ENCODE data around the gene FAM222A.

Gene FAM222A

GRCh38 chr12:109765446-109765810, 51.8 kb downstream of the FAM222A start:
- no peaks in the 10 kb centered on the region for H3K27me3 ChIP-seq (ENCODE audit: control insufficient read depth in 3 of 3, insufficient read depth in 3 of 3, low read depth in 1 of 3, low read length in 3 of 3)
- peak overlapping the region; percentile 74 for H3K18ac ChIP-seq (ENCODE audit: low read length)
- no peak overlapping the region for H3K9ac ChIP-seq (ENCODE audit: low read depth, low read length, poor library complexity)
- no peak overlapping the region for H4K8ac ChIP-seq (ENCODE audit: low read depth, low read length)
- WGBS, 2 donors (ENCODE audit: extremely low coverage in 2 of 2, insufficient read length in 2 of 2, insufficient replicate concordance in 1 of 2), result no CpG with 5 or more reads among the region's 6 CpGs
- peak overlapping the region; percentile 72 for H2AK5ac ChIP-seq (ENCODE audit: low read depth, low read length)
- peaks cover 0 to 7% of the 10 kb centered on the region in 2 donors for H3K4me1 ChIP-seq (ENCODE audit: control insufficient read depth in 2 of 2, insufficient read depth in 1 of 2, low read depth in 1 of 2, low read length in 2 of 2)
- H2AFZ ChIP-seq (ENCODE audit: low read length), result no peak overlapping the region
- no peak overlapping the region for H3K27ac ChIP-seq (replicated peaks; ENCODE audit: low read length)
- H3K4ac ChIP-seq (ENCODE audit: low read length), result no peak overlapping the region
- H2BK12ac ChIP-seq (ENCODE audit: low read length), result no peak overlapping the region
- no peaks in the 10 kb centered on the region for H3K79me1 ChIP-seq (ENCODE audit: low read depth, low read length)
- H4K91ac ChIP-seq (ENCODE audit: low read depth, low read length, poor library complexity), result no peak overlapping the region
- H3K14ac ChIP-seq (ENCODE audit: low read length), result no peak overlapping the region
- no peak overlapping the region for H2BK15ac ChIP-seq (ENCODE audit: low read length)
- H3K23ac ChIP-seq (ENCODE audit: low read depth, low read length, poor library complexity), result no peak overlapping the region
- H3K36me3 ChIP-seq (replicated peaks in 1 of 2; ENCODE audit: control insufficient read depth in 2 of 2, insufficient read depth in 2 of 2, low read length in 2 of 2), result peaks cover 0 to 2% of the 10 kb centered on the region in 2 donors
- H2BK120ac ChIP-seq (ENCODE audit: low read depth, low read length), result no peak overlapping the region
- no peak overlapping the region for H2BK5ac ChIP-seq (ENCODE audit: low read length)
- DNase-seq (ENCODE audit: low spot score), result no peak
- no peak overlapping the region for H3K4me3 ChIP-seq (ENCODE audit: low read length in 2 of 2)
- H3K4me2 ChIP-seq (ENCODE audit: insufficient read depth, low read length, poor library complexity, severe bottlenecking), result no peak overlapping the region
- H3K9me3 ChIP-seq (replicated peaks in 1 of 2; ENCODE audit: control insufficient read depth in 2 of 2, insufficient read depth in 1 of 2, low read depth in 1 of 2, low read length in 2 of 2), result peaks cover 2 to 6% of the 10 kb centered on the region in 2 donors

GRCh38 chr12:109766251-109766778, 52.7 kb downstream of the FAM222A start:
- Histone ChIP-seq H3K36me3 (replicated peaks in 1 of 2; ENCODE audit: control insufficient read depth in 2 of 2, insufficient read depth in 2 of 2, low read length in 2 of 2) (peaks cover 0 to 2% of the 10 kb centered on the region in 2 donors), H3K4me2 (ENCODE audit: insufficient read depth, low read length, poor library complexity, severe bottlenecking) (no peak overlapping the region), H4K8ac (ENCODE audit: low read depth, low read length) (peak overlapping the region; percentile 33), H2AK5ac (ENCODE audit: low read depth, low read length) (peak overlapping the region; percentile 6), H2BK15ac (ENCODE audit: low read length) (no peak overlapping the region), H3K4ac (ENCODE audit: low read length) (no peak overlapping the region), H3K9ac (ENCODE audit: low read depth, low read length, poor library complexity) (peak overlapping the region; percentile 74), H3K4me1 (ENCODE audit: control insufficient read depth in 2 of 2, insufficient read depth in 1 of 2, low read depth in 1 of 2, low read length in 2 of 2) (peaks cover 0 to 9% of the 10 kb centered on the region in 2 donors), H2AFZ (ENCODE audit: low read length) (no peak overlapping the region), H3K27ac (replicated peaks; ENCODE audit: low read length) (no peak overlapping the region), H4K91ac (ENCODE audit: low read depth, low read length, poor library complexity) (no peak overlapping the region), H3K14ac (ENCODE audit: low read length) (peak overlapping the region; percentile 3), H3K4me3 (ENCODE audit: low read length in 2 of 2) (no peak overlapping the region), H3K79me1 (ENCODE audit: low read depth, low read length) (no peaks in the 10 kb centered on the region), H3K27me3 (ENCODE audit: control insufficient read depth in 3 of 3, insufficient read depth in 3 of 3, low read depth in 1 of 3, low read length in 3 of 3) (no peaks in the 10 kb centered on the region), H2BK5ac (ENCODE audit: low read length) (no peak overlapping the region), H3K18ac (ENCODE audit: low read length) (peak overlapping the region; percentile 55), H2BK12ac (ENCODE audit: low read length) (no peak overlapping the region), H3K9me3 (replicated peaks in 1 of 2; ENCODE audit: control insufficient read depth in 2 of 2, insufficient read depth in 1 of 2, low read depth in 1 of 2, low read length in 2 of 2) (peaks cover 2 to 6% of the 10 kb centered on the region in 2 donors), H3K23ac (ENCODE audit: low read depth, low read length, poor library complexity) (peak overlapping the region; percentile 11), H2BK120ac (ENCODE audit: low read depth, low read length) (no peak overlapping the region)
- no peak for DNase-seq (ENCODE audit: low spot score)
- WGBS, 2 donors (ENCODE audit: extremely low coverage in 2 of 2, insufficient read length in 2 of 2, insufficient replicate concordance in 1 of 2), result no CpG with 5 or more reads among the region's 12 CpGs

GRCh38 chr12:109767456-109767855, 53.8 kb downstream of the FAM222A start:
- H3K9me3 ChIP-seq (replicated peaks in 1 of 2; ENCODE audit: control insufficient read depth in 2 of 2, insufficient read depth in 1 of 2, low read depth in 1 of 2, low read length in 2 of 2), result peaks cover 2 to 6% of the 10 kb centered on the region in 2 donors
- H4K91ac ChIP-seq (ENCODE audit: low read depth, low read length, poor library complexity), result no peak overlapping the region
- no peak overlapping the region for H3K9ac ChIP-seq (ENCODE audit: low read depth, low read length, poor library complexity)
- H3K4me2 ChIP-seq (ENCODE audit: insufficient read depth, low read length, poor library complexity, severe bottlenecking), result no peak overlapping the region
- no peak overlapping the region for H4K8ac ChIP-seq (ENCODE audit: low read depth, low read length)
- no peak overlapping the region for H2BK12ac ChIP-seq (ENCODE audit: low read length)
- H3K4me3 ChIP-seq (ENCODE audit: low read length in 2 of 2), result no peak overlapping the region
- no peak overlapping the region for H3K18ac ChIP-seq (ENCODE audit: low read length)
- H2BK120ac ChIP-seq (ENCODE audit: low read depth, low read length), result no peak overlapping the region
- no peak for DNase-seq (ENCODE audit: low spot score)
- no peaks in the 10 kb centered on the region for H3K27me3 ChIP-seq (ENCODE audit: control insufficient read depth in 3 of 3, insufficient read depth in 3 of 3, low read depth in 1 of 3, low read length in 3 of 3)
- no peak overlapping the region for H3K23ac ChIP-seq (ENCODE audit: low read depth, low read length, poor library complexity)
- no peak overlapping the region for H2BK5ac ChIP-seq (ENCODE audit: low read length)
- no peak overlapping the region for H3K27ac ChIP-seq (replicated peaks; ENCODE audit: low read length)
- peaks cover 0 to 2% of the 10 kb centered on the region in 2 donors for H3K36me3 ChIP-seq (replicated peaks in 1 of 2; ENCODE audit: control insufficient read depth in 2 of 2, insufficient read depth in 2 of 2, low read length in 2 of 2)
- WGBS, 2 donors (ENCODE audit: extremely low coverage in 2 of 2, insufficient read length in 2 of 2, insufficient replicate concordance in 1 of 2), result no CpG with 5 or more reads among the region's 4 CpGs
- H3K14ac ChIP-seq (ENCODE audit: low read length), result no peak overlapping the region
- H3K4me1 ChIP-seq (ENCODE audit: control insufficient read depth in 2 of 2, insufficient read depth in 1 of 2, low read depth in 1 of 2, low read length in 2 of 2), result peaks cover 0 to 9% of the 10 kb centered on the region in 2 donors
- H2BK15ac ChIP-seq (ENCODE audit: low read length), result no peak overlapping the region
- H2AFZ ChIP-seq (ENCODE audit: low read length), result no peak overlapping the region
- no peak overlapping the region for H3K4ac ChIP-seq (ENCODE audit: low read length)
- H3K79me1 ChIP-seq (ENCODE audit: low read depth, low read length), result no peaks in the 10 kb centered on the region
- no peak overlapping the region for H2AK5ac ChIP-seq (ENCODE audit: low read depth, low read length)

GRCh38 chr12:109767991-109768900, 54.6 kb downstream of the FAM222A start:
- no peak overlapping the region for H3K4ac ChIP-seq (ENCODE audit: low read length)
- no peak overlapping the region for H2BK120ac ChIP-seq (ENCODE audit: low read depth, low read length)
- H3K36me3 ChIP-seq (replicated peaks in 1 of 2; ENCODE audit: control insufficient read depth in 2 of 2, insufficient read depth in 2 of 2, low read length in 2 of 2), result peaks cover 0 to 2% of the 10 kb centered on the region in 2 donors
- peak overlapping the region; percentile 43 for H2BK15ac ChIP-seq (ENCODE audit: low read length)
- H3K18ac ChIP-seq (ENCODE audit: low read length), result peak overlapping the region; percentile 69
- no peak overlapping the region for H3K9ac ChIP-seq (ENCODE audit: low read depth, low read length, poor library complexity)
- no peak overlapping the region for H2BK5ac ChIP-seq (ENCODE audit: low read length)
- DNase-seq (ENCODE audit: low spot score), result no peak
- no peak overlapping the region for H2AFZ ChIP-seq (ENCODE audit: low read length)
- no peak overlapping the region for H4K91ac ChIP-seq (ENCODE audit: low read depth, low read length, poor library complexity)
- H3K27me3 ChIP-seq (ENCODE audit: control insufficient read depth in 3 of 3, insufficient read depth in 3 of 3, low read depth in 1 of 3, low read length in 3 of 3), result no peaks in the 10 kb centered on the region
- WGBS, 2 donors (ENCODE audit: extremely low coverage in 2 of 2, insufficient read length in 2 of 2, insufficient replicate concordance in 1 of 2), result no CpG with 5 or more reads among the region's 54 CpGs
- no peak overlapping the region for H3K27ac ChIP-seq (replicated peaks; ENCODE audit: low read length)
- no peak overlapping the region for H3K4me3 ChIP-seq (ENCODE audit: low read length in 2 of 2)
- no peaks in the 10 kb centered on the region for H3K79me1 ChIP-seq (ENCODE audit: low read depth, low read length)
- H3K4me1 ChIP-seq (ENCODE audit: control insufficient read depth in 2 of 2, insufficient read depth in 1 of 2, low read depth in 1 of 2, low read length in 2 of 2), result peaks cover 0 to 9% of the 10 kb centered on the region in 2 donors
- H3K14ac ChIP-seq (ENCODE audit: low read length), result no peak overlapping the region
- H2AK5ac ChIP-seq (ENCODE audit: low read depth, low read length), result peak overlapping the region; percentile 44
- peaks cover 0 to 2% of the 10 kb centered on the region in 2 donors for H3K9me3 ChIP-seq (replicated peaks in 1 of 2; ENCODE audit: control insufficient read depth in 2 of 2, insufficient read depth in 1 of 2, low read depth in 1 of 2, low read length in 2 of 2)
- peak overlapping the region; percentile 26 for H3K23ac ChIP-seq (ENCODE audit: low read depth, low read length, poor library complexity)
- H4K8ac ChIP-seq (ENCODE audit: low read depth, low read length), result no peak overlapping the region
- H3K4me2 ChIP-seq (ENCODE audit: insufficient read depth, low read length, poor library complexity, severe bottlenecking), result no peak overlapping the region
- no peak overlapping the region for H2BK12ac ChIP-seq (ENCODE audit: low read length)
